ENCODE measurements around the gene ATXN10.
A peak's percentile ranks its signal among the peaks of the same experiment; 100 is the strongest.
"Not testable (repeated sequence)": the region's sequence is repeated elsewhere in the genome, so short reads cannot be mapped to it uniquely, and the experiment has no call there.

The ATXN10 gene

DNA sequence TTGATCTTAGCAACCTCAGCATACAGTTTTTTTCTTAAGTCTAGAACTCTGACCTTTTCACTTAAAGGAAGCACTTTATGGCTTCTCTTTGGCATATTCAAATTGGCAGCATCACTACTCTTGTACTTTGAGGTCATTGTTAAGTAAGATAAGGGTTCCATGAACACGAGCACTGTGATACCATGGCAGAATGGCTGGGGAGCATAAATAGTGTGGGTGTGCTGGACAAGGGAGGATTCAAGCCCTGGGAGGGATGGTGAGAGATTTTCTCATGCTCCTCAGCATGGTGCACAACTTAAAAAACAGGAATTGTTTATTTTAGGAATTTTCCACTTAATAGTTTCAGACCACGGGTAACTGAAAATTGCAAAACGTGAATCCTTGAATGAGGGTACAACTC is 111.4 kb downstream of the ATXN10 start:
- no peak for DNase-seq

GRCh38 chr22:45783690-45784089 is 112.1 kb downstream of the ATXN10 start:
- DNase-seq = no peak

GRCh38 chr22:45784357-45785277 is 113.0 kb downstream of the ATXN10 start:
- DNase-seq = no peak

GRCh38 chr22:45785458-45785857 is 113.8 kb downstream of the ATXN10 start:
- no peak for DNase-seq

DNA sequence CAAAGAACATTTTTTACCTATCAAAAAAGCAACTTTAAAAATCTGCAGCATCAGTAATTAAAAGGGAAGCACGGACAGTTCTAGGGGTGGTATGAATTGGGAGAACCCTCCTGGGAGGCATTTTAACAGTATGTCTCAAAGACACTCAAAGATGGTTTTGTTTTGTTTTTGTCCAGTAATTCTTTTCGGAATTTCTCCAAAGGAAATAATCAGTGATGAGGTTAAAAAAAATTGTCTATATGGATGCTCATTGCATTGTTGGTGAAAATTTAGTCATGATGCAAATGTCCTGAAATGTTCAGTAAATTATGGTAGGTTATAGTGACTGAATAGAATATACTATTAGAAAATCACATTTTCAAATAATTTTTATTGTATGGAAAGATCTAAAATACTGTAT is 115.1 kb downstream of the ATXN10 start:
- DNase-seq = no peak

DNA sequence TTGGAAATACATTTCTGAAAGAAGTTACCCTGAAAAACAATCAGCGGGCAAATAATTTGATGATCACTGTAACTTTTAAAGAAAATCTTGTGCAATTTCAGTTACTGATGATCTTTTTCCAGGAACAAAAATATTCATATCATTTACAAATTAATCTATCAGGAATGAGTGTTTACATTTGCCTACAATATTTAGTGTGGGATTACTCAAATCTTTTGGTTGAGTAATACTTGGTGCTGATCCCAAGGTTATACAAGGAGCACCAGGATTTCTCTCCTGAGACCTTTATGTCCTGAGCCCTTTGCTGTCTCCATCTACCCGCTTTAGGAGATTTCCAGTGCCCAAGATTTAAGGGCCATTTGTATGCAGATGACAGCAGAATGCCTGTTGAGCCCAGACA is 116.1 kb downstream of the ATXN10 start:
- DNase-seq = no peak

GRCh38 chr22:45788522-45788921 is 116.9 kb downstream of the ATXN10 start:
- no peak for DNase-seq

DNA sequence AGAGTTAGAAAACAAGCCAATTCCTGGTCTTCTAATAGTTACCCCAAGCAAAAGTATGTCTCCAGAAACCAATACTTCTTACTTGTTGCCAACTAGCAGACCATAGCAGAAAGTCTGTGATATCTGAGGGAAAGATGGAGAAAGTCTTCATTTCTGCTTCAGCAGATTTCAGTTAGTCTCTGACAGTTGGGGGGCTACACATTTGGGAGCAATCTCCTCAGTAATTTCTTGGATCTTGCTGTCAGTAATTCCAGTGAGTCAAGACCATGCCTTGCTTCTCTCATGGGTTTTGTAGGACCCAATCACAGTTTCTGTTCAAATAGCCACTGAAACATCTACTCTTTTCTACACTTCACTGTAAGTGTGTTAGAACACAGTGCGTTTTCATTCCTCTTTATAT is 118.8 kb downstream of the ATXN10 start:
- no peak for DNase-seq

DNA sequence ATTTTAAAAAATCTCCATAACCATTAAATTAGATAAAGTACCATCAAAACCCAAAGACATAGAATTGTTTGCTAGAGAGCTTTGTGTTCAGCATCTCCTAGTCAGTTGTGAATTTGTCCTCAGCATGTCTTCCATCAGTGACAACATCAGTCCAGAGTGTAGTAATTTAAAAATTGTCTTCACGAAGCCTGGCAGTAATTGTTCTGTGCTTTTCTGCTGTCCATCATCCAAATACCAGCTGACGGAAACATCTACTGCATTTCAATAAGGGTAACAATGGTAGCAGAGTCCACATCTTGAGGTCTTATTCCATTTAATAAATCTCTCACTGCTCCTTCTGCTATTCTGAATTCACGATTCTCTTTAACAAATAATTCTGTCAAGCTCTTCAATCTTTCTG is 121.5 kb downstream of the ATXN10 start:
- DNase-seq = no peak

DNA sequence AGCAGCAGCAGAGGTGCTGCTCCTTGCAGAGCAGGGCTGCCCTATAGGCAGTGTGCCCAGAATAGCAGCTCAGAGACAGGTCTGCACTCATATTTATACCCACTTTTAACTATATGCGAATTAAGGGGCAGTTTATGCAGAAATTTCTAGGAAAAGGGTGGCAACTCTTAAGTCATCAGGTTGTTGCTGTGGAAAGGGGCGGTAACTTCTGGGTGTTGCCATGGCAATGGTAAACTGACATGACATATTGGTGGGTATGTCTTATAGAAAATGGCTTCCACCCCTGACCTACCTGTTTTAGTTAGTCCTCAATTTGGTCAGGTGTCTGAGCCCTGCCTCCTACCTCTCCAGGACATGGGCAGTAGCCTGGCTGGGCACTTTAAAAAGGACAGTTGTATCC is 122.3 kb downstream of the ATXN10 start:
- no peak for DNase-seq

GRCh38 chr22:45796009-45796408 is 124.4 kb downstream of the ATXN10 start:
- DNase-seq = not testable (repeated sequence)

DNA sequence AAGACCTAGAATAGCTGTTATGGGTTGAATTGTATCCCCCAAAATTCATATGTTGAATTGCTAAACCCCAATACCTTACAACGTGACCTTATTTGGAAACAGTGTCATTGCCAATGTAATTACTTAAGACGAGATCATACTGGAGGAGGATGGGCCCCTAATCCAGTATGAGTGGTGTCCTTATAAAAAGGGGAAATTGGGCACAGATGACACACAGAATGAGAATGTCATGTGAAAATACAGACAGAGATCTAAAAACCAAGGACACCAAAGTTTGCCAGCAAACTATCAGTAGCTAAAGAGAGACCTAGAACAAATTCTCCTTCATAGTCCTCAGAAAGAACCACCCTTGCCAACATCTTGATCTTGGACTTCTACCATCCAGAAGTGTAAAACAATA is 127.7 kb downstream of the ATXN10 start:
- DNase-seq = no peak

- DNase-seq = no peak
Observed at GRCh38 chr22:45802054-45802453, 130.4 kb downstream of the ATXN10 start.

DNA sequence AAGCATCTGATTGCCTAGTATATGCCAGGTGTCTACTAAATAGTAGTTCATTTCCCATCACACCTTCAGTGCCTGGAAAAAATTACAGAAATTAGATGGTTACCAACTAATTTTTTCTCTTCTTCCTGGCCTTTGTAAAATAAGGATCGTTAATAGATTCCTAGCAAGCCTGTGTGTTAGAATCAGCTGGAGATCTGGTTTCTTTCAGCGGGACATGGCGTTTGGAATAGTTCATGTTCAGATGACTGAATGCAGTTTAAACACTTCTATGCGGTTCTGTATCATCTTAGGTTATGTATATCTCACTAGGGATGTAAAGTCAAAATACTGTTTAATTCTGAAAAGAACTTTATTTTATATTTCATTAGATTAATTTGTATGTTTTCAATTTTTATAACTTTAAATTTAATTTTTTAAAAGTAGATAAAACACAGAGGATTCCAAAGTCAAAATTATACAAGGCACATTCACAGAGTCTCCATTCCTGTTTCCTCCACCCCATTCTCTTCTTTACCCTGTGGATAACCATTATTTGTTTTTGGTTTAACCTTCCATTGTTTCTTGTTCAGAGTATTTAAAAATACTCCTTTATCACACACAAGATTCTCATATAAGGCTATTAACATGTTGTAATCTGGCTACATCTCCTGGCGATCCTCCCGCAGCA is 132.8 kb downstream of the ATXN10 start:
- DNase-seq = no peak

GRCh38 chr22:45804986-45805325 is 133.3 kb downstream of the ATXN10 start:
- no peak for DNase-seq

GRCh38 chr22:45805413-45805812 is 133.8 kb downstream of the ATXN10 start:
- no peak for DNase-seq

GRCh38 chr22:45807156-45807915 is 135.7 kb downstream of the ATXN10 start:
- no peak for DNase-seq

- DNase-seq = no peak
Observed at GRCh38 chr22:45812910-45813309, 141.3 kb downstream of the ATXN10 start.

DNA sequence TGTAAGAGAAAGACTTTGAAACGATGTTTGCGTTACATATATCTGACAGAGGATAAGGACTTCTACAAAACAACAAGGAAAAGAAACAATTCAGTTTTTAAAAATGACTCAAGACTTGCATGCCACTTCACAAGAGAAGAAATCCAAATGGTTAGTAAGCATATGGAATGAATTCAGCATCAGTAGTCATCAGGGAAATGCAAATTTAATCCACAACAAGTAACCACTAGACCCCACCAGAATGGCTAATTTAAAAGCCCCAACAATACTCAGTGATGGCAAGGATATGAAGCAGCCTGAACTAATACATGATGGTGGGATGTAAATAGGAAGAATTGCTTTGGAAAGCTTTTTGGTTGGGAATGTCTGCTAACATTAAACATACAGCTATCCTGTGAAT is 142.6 kb downstream of the ATXN10 start:
- DNase-seq = no peak

DNA sequence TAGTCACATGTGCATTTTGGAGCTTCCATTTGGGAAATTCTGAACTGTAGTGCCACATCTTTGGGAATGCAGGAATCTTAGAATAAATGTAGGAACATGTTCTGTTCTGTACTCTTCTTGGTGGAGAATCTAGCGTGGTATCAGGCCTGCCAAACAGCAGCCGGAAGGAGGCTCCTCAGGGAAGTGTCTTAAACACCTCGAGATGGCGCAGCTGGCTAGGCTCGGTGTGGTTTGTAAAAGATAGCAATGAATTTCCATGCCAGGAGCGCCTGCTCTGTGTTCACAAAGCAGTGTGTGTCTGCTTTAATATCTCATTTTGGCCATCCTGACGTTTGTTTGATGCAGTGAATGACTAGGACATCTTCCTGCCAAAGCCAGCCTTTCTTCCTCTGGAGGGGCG is 145.1 kb downstream of the ATXN10 start:
- no peak for DNase-seq

DNA sequence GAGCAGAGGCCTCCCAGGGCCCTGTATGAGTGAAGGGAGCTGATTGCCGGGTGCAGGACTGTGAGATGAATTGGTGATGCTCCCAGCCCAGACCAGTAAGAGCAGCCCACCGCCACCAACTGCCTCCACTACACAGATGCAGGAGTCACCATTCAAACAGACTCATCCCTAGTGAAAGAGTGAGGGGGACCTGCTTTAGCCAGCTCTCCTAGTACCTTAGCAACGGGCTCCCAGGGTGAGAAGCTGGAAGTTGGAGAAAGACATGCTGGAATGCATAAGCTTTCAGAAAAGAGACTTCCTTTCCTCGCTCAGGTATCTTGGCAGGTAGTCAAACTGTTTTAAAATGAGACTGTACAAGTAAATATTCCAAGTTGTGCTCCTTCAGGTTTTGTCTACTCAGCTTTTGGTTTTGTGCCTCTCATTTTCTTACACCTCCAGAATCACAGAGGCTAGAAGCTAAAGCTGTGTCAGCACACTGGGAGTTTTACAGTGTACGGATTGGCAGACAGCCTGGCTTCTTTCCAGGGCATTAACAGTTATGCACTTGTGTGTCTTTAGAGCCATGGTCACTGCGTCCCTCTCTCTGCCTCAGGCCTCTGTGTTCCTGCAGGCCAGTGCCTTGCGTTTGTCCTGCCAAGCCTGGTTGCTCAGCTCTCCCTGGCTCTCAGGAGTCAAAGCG is 146.2 kb downstream of the ATXN10 start:
- peak in 38 of 56 donors; percentile 11 to 78 (median 46) for DNase-seq

Data from amygdala (tissue), 56 donors.